Left kidney (tissue), 2 donors: ENCODE measurements around the gene ARHGEF33. TPM values are rescaled to one million over a fixed set of nuclear protein-coding genes. Genes with fewer than 3 reads are reported as not detected.
"Not testable (repeated sequence)": the region's sequence is repeated elsewhere in the genome, so short reads cannot be mapped to it uniquely, and the experiment has no call there.

ENCODE experiments used
- DNase-seq: peaks from one replicate; pipeline ENCODE4 v3.0.0-alpha.2; 2013
- polyA plus RNA-seq: library from polyadenylated mRNA; unstranded; fragments of 120-200 nt; gene quantifications from one replicate; pipeline ENCODE4 v1.2.1, GENCODE V29; 2013; ENCODE audit not compliant: insufficient read length

The ARHGEF33 gene
- polyA plus RNA-seq, 1 donor, result 3.4 TPM

GRCh38 chr2:38909872-38910271 lies 20.2 kb downstream of the ARHGEF33 start:
- no peak for DNase-seq

- DNase-seq, result no peak
Observed at GRCh38 chr2:38911191-38911590, 21.5 kb downstream of the ARHGEF33 start.

- no peak for DNase-seq
Observed at GRCh38 chr2:38912619-38913018, 22.9 kb downstream of the ARHGEF33 start.

- no peak for DNase-seq
Observed at GRCh38 chr2:38922389-38922788, 32.7 kb downstream of the ARHGEF33 start.

DNA sequence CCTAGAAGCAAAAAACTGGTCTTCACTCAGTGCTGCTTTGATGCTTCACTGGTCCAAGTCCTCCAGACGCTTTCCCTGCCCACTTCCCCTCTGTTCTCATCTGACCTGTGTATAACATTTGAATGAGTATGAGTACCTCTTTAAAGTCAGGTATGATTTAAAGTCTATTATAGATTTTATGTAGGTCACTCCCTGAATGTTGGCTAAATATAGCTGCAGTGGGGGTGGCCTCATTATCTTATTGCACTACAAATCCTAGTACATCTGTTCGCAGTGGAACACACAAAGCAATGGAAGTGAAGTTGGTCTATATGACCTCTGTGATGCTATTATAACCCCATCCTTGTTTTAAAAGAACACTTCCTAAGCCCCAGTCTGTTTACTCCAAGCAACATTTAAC lies 33.2 kb downstream of the ARHGEF33 start:
- no peak for DNase-seq

DNA sequence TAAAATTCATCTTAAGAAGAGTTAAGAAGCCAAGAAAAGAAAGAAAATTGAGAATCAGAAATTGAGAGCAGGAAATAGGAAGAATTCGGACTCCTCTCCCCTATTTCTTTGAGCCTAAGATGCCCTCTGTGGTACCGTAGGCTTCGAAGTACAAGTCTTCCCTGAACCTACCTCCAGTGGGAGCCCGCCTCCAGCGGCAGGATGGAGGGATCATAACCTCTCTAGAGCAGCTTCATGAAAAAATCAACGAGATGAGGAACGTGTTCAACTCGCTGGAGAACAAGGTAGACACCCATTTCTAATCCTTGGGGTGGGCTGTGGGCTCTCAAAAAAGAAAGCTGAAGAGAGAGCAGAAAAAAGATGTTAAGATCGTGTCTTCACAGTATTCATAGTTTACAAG lies 36.3 kb downstream of the ARHGEF33 start:
- no peak for DNase-seq

DNA sequence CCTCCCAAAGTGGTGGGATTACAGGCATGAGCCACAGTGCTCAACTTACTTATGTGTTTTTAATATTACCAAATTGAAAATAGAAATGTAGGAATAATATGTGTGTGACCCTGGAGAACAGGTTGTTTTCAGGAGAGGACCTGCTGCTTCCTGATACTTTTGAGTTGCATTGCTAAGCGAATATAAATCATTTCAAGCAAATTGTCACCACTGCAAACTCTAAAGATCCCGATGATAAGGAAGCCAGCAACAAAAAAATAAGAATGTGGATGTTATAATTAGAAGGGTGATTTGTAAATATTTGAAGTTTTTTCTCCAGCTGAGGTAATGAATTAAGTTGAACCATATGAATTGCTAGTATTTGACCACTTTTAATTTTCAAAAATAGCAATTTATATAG lies 40.9 kb downstream of the ARHGEF33 start:
- DNase-seq, result no peak

DNA sequence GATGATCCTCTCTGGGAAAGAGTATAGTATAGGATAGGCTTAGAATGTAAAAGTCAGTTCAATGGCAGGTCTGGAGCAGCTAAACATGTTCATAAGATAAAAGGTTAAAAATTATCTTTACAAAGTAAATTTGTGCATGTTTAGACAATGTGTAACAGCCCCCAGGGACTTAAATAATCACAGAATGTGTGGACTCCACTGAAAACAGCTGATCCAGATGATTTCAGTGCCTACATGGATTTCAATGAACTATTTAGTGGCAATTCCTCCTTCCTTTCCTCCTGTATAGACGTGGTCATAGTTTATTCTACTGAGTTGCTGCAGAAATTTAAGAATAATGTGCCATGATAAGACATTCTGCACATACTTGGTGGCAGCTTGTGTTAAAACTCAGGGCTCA lies 42.9 kb downstream of the ARHGEF33 start:
- DNase-seq, result no peak

DNA sequence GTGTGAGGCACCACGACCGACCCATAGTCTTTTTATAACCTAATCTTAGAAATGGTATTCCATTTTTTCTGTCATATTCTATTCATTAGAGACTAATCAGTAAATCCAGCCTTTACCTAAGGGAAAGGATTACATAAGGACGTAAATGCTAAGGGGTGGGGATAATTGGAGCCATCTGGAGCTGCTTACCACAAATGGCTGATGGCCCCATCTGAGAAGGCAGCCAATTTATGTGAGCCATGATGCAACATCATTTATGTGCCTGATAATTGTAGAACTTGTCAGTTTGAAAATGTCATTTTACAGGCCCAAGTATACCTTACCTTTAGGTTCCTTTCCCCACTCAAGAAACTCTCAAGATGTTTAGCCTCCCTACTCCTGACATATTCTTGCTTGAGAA lies 44.0 kb downstream of the ARHGEF33 start:
- DNase-seq, result no peak

- DNase-seq, result no peak
Observed at GRCh38 chr2:38934742-38935141, 45.1 kb downstream of the ARHGEF33 start.

- DNase-seq, result no peak
Observed at GRCh38 chr2:38935568-38936172, 46.0 kb downstream of the ARHGEF33 start.

GRCh38 chr2:38936516-38936915 lies 46.8 kb downstream of the ARHGEF33 start:
- DNase-seq, result not testable (repeated sequence)

GRCh38 chr2:38937548-38937947 lies 47.9 kb downstream of the ARHGEF33 start:
- no peak for DNase-seq

GRCh38 chr2:38940746-38941145 lies 51.1 kb downstream of the ARHGEF33 start:
- DNase-seq, result no peak

- no peak for DNase-seq
Observed at GRCh38 chr2:38943784-38944183, 54.1 kb downstream of the ARHGEF33 start.

GRCh38 chr2:38945372-38945771 lies 55.7 kb downstream of the ARHGEF33 start:
- DNase-seq, result no peak

DNA sequence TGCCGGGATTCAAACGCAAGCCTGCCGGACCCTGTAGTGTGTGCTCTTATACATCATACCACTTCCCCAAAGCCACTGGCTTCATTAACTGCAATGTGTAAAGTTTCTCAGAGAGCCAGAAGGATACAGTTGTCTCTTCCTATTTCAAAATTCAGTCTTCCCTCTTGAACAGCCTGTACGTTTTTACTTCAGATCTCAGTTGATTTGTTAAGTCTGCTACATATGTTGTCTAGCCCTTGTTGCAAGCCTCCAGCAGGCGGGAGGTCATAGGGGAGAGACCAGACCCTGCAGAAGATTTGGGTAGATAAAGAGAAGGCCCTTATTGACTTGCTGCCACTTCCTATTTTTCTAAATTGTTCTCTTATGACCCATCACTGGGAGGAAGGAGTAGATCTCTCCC lies 56.2 kb downstream of the ARHGEF33 start:
- no peak for DNase-seq

DNA sequence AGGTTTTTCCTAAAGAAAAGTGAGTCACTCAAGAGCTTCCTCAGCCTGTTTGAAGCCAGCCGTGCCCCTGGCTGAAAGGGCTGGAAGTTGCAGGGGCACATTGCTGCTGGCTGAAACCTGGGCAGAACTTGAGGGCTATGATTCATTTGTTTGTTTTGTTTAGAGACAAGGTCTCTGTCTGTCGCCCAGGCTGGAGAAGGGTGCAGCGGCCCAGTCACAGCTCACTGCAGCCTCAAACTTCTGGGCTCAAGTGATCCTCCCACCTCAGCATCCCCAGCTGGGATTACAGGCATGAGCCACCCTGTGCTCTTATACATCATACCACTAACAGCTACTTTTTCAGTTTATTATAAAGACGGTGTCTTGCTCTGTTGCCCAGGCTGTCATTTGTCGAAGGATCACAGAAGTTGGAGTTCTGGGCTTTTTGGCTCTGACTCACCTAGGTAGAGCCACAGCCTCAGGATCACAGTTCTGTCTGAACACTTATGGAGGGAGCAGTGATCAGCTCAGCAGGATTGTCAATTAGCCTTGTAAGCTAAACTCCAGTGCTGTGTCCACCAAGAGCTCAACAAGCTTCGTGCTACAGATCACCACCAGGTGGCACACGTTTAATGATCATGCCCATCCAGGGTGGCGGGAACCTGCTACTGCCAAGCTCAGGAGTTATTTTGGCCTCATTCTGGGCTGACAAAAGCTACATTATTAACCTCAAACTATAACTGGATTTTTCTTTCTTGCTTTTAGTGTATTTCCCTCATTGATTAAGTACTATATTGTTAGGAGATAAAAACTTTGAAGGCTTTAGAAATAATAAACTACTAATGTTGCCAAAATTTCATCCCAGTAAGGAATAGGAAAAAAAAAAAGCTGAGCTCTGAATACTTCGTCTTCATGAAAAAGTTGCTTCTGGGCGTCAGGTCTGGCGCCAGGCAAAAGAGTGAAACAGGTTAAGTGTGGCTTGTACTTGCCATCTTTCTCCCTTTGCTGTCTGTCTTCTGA lies 57.9 kb downstream of the ARHGEF33 start:
- peak; percentile 82 for DNase-seq

GRCh38 chr2:38948387-38948882 lies 58.8 kb downstream of the ARHGEF33 start:
- no peak for DNase-seq

DNA sequence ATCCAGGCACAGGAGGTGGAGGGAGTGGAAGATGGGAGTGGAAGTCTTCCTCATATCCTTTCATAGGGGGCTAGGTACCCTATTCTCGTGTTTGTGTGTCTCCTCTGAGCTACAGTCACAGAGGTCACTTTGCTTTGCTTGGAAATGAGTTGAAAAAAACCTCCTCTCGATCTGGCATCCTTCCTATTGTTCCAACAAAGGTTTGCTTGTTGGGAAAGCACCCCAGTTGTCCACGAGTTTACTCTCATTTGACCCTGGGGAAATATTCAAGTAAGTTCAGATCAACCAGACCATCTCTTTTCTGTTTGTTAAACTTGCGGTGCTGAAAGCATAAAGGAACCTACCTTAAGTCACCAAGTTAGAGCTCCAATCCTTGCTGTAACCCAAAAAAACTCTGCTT lies 59.3 kb downstream of the ARHGEF33 start:
- no peak for DNase-seq

GRCh38 chr2:38951766-38952165 lies 62.1 kb downstream of the ARHGEF33 start:
- no peak for DNase-seq

DNA sequence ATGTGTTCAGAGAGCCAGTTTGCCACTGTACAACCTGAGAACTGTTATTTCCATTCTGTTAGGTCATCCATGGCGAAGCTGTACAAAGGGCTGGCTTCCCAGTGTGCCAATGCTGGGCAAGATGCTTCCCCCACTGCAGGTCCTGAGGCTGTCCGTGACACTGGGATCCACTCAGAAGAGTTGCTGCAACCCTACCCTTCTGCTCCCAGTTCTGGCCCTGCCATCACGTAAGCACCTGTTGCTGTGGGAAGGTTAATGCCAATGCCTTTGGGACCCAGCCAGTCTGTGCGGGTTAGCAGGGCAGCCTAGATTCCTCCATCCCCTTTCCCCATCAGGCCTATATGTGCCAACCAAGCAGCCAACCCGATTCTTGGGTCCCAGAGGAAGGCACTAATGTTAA lies 68.3 kb downstream of the ARHGEF33 start:
- DNase-seq, result no peak

DNA sequence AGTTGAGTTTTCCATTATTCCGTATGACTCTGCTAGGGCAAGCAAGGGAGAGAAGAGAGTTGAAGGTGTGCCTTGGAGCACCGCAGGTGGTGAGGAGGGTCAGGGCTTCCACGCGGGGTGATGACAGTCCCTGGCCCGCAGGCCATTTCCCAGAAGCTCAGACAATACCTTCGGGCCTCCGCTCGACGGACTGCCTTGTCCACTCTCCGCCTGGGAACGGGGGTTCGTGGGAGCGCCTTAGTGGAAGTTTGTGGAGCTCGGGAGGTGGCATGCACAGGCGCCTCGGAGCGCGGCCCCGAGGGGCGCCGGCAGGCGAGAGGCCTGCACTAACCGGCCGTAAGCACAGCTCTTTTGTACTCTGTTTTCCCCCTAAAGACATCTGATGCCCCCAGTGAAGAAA lies 69.8 kb downstream of the ARHGEF33 start:
- no peak for DNase-seq
